HG03135 (cell line): Measurements from ENCODE around the gene LIM2.

Source experiments
- ATAC-seq: cut with Tn5 transposase; IDR thresholded peaks from one replicate; pipeline ENCODE4 v1.9.1; 2021; ENCODE audit warnings: mild to moderate bottlenecking, moderate library complexity; ENCODE audit not compliant: unreplicated experiment

The LIM2 gene

DNA sequence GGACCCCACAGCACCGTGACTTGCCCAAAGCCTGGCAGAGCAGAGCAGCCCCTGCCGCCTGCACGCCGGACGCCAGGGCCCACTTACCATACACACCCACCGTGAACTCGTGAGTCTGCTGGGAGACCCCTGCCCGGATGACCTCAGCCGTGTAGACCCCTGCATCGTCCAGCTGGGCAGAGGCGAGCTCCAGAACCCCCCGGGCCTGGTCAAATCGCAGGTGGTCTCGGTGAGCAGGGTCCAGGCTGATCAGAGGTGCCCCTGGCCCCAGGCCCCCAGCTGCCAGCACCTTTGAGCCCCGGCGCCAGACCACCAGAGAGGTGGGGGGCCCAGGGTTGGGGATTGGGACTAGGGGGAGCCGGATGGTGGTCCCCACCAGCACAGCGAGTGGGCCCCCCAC is 46.7 kb downstream of the LIM2 start:
- ATAC-seq: no peak

DNA sequence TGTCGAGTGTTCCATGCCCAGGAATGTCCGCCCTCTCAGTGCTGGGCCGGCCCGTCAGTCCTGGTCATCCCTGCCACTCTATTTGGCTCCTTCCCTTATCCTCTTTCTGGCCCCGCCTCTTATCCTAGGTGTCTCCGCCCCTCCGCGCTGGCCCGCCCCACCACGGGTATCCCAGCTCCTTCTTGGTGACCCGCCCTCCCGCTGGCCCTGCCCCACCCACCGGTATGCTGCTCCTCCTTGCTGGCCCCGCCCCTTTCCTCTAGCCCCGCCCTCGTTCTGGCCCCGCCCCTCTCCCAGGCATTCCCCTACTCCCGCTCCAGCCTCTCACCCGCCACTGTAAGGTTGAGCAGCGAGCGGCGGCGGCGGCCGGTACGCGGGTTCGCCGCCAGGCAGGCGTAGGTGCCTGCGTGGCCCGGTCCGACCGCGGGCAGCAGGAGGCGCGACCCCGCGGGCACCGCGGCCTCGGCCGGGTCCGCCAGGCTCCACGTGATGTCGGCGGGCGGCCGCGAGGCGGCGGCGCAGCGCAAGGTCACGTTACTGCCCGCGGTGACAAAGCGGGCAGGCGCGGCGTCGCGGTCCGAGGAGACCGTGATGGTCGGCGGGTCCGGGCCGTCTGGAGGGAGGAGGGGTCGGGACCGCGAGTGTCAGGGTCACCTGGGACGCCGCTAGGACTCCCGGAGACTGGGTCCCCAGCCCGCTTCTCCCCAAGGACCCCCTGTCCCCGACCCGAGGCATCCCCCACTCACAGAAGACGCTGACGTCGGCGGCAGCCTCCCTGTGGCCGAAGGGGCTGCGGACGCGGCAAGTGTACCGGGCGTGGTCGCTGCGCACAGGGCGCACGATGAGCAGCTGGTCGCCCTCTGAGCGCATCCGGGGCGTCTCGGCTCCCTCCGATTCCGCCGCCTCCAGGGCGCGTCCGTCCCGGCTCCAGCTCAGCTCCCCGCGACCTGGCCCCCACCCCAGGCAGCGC is 47.8 kb downstream of the LIM2 start:
- ATAC-seq: peak; percentile 54

- ATAC-seq: no peak
These were observed 48.5 kb downstream of the LIM2 start for GRCh38 chr19:51339313-51339686.

GRCh38 chr19:51338563-51339312 is 49.0 kb downstream of the LIM2 start:
- peak; percentile 61 for ATAC-seq

DNA sequence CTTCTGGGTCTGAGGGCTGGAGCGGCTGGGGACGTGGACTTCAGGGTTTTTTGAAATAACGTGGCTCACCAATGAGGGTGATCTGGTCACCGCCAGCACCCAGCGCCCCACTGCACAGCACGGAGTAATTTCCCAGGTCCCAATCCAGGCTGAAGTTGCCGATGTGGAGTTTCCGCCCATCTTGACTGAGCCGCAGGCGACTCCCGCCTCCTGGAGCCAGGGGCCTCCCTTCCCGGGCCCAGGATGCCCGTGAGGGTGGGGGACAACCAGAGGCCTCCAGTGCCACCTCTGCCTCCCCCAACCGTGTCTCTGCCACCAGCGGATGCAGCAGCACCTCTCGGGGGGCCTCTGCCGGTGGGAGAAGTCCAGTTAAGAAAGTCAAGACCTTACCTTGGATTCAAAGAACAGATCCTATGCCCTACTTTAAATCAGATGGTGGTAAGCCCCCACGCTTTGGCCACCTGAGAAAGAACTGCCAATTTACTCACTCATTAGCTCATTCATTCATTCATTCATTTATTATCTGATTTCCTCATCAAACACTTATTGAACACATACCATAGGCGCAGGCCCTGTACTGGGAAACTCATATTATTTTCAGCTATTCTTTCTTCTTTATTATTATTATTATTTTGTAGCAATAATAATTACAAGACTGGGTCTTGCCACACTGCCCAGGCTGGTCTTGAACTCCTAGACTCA is 49.8 kb downstream of the LIM2 start:
- no peak for ATAC-seq

DNA sequence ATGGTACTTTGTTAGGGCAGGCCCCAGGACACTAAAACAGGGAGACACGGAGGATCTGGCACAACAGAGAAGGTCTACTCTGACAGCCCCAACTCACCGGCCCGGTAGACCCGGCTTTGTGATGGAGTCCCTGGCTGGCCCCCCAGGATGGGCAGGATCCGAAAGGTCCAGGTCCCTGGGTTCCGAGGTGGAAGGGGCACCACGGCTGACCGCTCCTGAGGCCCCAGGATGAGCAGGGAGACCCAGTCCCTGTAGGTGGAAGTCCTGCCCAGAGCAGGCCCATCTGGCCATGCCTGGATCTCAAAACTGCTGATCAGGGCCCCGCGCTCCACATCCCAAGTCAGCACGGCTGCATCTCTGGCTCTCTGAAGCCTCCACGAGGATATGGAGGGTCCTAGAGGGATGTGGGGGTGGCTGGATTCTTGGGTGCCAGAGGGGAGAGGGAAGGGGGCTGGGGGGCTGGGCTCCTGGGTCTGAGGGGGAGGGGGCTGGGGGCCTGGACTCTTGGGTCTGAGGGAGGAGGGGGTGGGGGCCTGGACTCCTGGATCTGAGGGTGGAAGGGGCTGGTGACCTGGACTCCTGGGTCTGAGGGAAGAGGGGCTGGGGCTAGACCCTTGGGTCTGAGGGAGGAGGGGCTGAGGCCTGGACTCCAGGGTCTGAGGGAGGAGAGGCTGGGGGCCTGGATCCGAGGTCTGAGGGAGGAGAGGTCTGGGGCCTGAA is 50.5 kb downstream of the LIM2 start:
- no peak for ATAC-seq

DNA sequence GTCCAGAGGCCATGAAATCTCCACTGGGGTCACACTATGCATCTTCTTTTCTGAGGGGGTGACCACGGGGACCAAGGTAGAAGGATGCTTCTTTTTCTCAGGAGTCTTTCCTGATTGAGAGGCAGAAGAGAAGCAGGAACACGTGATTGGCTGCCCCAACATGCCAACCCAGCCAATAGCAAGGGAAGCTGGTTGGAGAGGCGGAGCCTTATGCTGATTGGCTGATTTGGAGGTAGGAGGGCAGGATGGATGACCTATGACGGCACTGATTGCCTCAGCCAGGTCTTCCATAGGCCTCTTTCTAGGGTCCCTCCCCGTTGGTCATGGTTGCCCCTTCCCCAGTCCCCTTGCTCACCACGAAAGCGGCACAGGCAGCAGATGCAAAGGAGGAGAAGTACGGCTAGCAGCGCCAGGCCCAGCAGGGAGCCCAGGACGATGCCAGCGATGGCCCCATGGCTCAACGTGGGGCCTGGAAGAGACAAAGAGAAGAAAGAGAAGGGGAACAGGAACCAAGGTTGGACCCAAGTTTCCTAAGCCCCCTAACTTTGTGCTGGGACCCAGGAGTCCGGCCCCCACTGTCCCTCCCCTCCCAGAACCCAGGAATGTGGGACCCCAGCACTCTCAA is 53.8 kb downstream of the LIM2 start:
- no peak for ATAC-seq

DNA sequence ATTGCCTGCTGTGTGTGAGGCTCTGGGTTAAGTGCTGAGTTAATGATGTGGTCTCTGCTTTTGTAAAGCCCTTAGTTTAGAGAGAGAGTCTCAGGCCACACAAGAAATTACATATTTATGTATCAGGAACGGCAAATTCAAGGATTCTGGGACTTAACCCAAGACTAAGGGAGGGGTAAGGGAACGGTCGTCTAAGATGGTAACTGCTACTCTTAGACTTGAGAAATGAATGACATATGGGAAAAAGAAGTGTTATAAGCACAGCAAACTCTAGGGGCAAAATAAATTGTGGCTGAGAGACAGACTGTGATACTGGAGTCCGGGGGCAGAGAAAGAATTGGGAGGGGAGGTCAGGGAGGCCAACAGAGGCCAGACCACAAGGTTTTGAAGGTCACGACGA is 56.1 kb downstream of the LIM2 start:
- no peak for ATAC-seq

DNA sequence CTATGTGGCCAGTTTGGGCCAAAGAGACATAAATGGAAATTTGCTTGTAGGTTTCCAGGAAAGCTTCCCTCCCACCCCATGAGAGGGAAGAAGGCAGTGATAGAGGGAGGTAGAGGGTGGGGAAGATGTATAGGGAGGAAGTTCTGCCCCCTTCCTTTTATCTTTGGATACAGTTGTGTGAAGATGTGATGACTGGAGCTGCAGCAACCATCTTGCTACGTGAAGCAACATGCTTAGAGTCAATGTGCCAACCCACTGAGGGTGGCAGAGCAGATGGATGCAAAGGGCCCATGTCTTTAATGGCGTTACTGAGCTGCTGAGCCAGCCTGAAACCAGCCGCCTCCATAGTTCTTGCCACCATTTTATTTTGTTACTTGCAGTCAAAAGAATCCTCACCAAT is 56.6 kb downstream of the LIM2 start:
- ATAC-seq: no peak

GRCh38 chr19:51330366-51330765 is 57.4 kb downstream of the LIM2 start:
- ATAC-seq: no peak
